ENCODE measurements around the gene SHLD1. TPM values are rescaled to one million over a fixed set of nuclear protein-coding genes. Genes with fewer than 3 reads are reported as not detected.
"Not testable (repeated sequence)": the region's sequence is repeated elsewhere in the genome, so short reads cannot be mapped to it uniquely, and the experiment has no call there.

Gene SHLD1
- total RNA-seq, 8 experiments from 2014 or later = 6.4 to 10.4 (median 8.7) TPM

GRCh38 chr20:5741089-5741488, 9.1 kb upstream of the SHLD1 start:
- Histone ChIP-seq H3K4me3 (no peak overlapping the region), H3K27ac (no peak overlapping the region), H3K4me1 (replicated peaks in 1 of 2) (no peaks in the 10 kb centered on the region)
- in situ Hi-C loops (cut with MboI; ENCODE audit: low pct_unique_long_range_greater_than_20kb in 2 of 9, low sequenced_read_pairs in 9 of 9, unreplicated experiment in 9 of 9) = no loop called here
- peak in 2 of 8 experiments; percentile 20 to 94 for ATAC-seq (replicated peaks in 6 of 8)
- WGBS, 10 experiments = 0 to 100% (median 80%) methylated on average over 1 to 2 of the region's 2 CpGs; no CpG with 5 or more reads in 3 of the 10 experiments

GRCh38 chr20:5742041-5742440, 8.2 kb upstream of the SHLD1 start:
- 0 to 82% (median 54%) methylated on average over 1 to 2 of the region's 2 CpGs; no CpG with 5 or more reads in 2 of the 10 experiments for WGBS, 10 experiments
- Histone ChIP-seq H3K4me3 (no peak overlapping the region), H3K4me1 (replicated peaks in 1 of 2) (no peaks in the 10 kb centered on the region), H3K27ac (no peak overlapping the region)
- ATAC-seq (replicated peaks in 6 of 8) = no peak
- in situ Hi-C loops (cut with MboI; ENCODE audit: low pct_unique_long_range_greater_than_20kb in 2 of 9, low sequenced_read_pairs in 9 of 9, unreplicated experiment in 9 of 9) = no loop called here

- ATAC-seq (replicated peaks in 6 of 8) = no peak
- no peak overlapping the region for H3K27ac ChIP-seq
- H3K4me3 ChIP-seq = no peak overlapping the region
- peaks cover 3 to 4% of the 10 kb centered on the region in 2 donors for H3K4me1 ChIP-seq (replicated peaks in 1 of 2)
- in situ Hi-C loops (cut with MboI; ENCODE audit: low pct_unique_long_range_greater_than_20kb in 2 of 9, low sequenced_read_pairs in 9 of 9, unreplicated experiment in 9 of 9) = no loop called here
- WGBS, 10 experiments = 0 to 95% (median 80%) methylated on average over 1 to 7 of the region's 8 CpGs; no CpG with 5 or more reads in 1 of the 10 experiments
These were observed 4.7 kb upstream of the SHLD1 start for GRCh38 chr20:5745416-5746030.

GRCh38 chr20:5746064-5746463, 4.1 kb upstream of the SHLD1 start:
- Histone ChIP-seq H3K27ac (no peak overlapping the region), H3K4me1 (replicated peaks in 1 of 2) (peaks cover 4% of the 10 kb centered on the region in 2 donors), H3K4me3 (no peak overlapping the region)
- in situ Hi-C loops (cut with MboI; ENCODE audit: low pct_unique_long_range_greater_than_20kb in 2 of 9, low sequenced_read_pairs in 9 of 9, unreplicated experiment in 9 of 9) = no loop called here
- no peak for ATAC-seq (replicated peaks in 6 of 8)
- WGBS, 10 experiments = 38 to 100% (median 71%) methylated on average over 1 of the region's 1 CpG; no CpG with 5 or more reads in 5 of the 10 experiments

- H3K27ac ChIP-seq = no peak overlapping the region
- ATAC-seq (replicated peaks in 6 of 8) = no peak
- 61 to 100% (median 93%) methylated on average over 1 to 6 of the region's 6 CpGs; no CpG with 5 or more reads in 1 of the 10 experiments for WGBS, 10 experiments
- in situ Hi-C loops (cut with MboI; ENCODE audit: low pct_unique_long_range_greater_than_20kb in 2 of 9, low sequenced_read_pairs in 9 of 9, unreplicated experiment in 9 of 9) = no loop called here
- H3K4me1 ChIP-seq (replicated peaks in 1 of 2) = peaks cover 9 to 10% of the 10 kb centered on the region in 2 donors
- no peak overlapping the region for H3K4me3 ChIP-seq
These were observed 2.0 kb upstream of the SHLD1 start for GRCh38 chr20:5748246-5748645.

GRCh38 chr20:5749512-5749951, 669 bp upstream of the SHLD1 start:
- H3K4me1 ChIP-seq (replicated peaks in 1 of 2) = peaks cover 9 to 10% of the 10 kb centered on the region in 2 donors
- ATAC-seq (replicated peaks in 6 of 8); in situ Hi-C loops (cut with MboI; ENCODE audit: low pct_unique_long_range_greater_than_20kb in 2 of 9, low sequenced_read_pairs in 9 of 9, unreplicated experiment in 9 of 9); H3K4me3 ChIP-seq: not testable (repeated sequence)
- peak overlapping the region in 1 of 2 donors; percentile 89 for H3K27ac ChIP-seq
- 88 to 100% (median 97%) methylated on average over 1 to 11 of the region's 12 CpGs; no CpG with 5 or more reads in 4 of the 10 experiments for WGBS, 10 experiments

- H3K4me1 ChIP-seq (replicated peaks in 1 of 2) = peaks cover 9 to 10% of the 10 kb centered on the region in 2 donors
- H3K4me3 ChIP-seq = no peak overlapping the region
- 73 to 100% (median 93%) methylated on average over 1 to 4 of the region's 4 CpGs; no CpG with 5 or more reads in 3 of the 10 experiments for WGBS, 10 experiments
- ATAC-seq (replicated peaks in 6 of 8) = no peak
- H3K27ac ChIP-seq = no peak overlapping the region
- in situ Hi-C loops (cut with MboI; ENCODE audit: low pct_unique_long_range_greater_than_20kb in 2 of 9, low sequenced_read_pairs in 9 of 9, unreplicated experiment in 9 of 9) = no loop called here
These were observed 1.7 kb downstream of the SHLD1 start for GRCh38 chr20:5751856-5752255.

- no peak overlapping the region for H3K27ac ChIP-seq
- in situ Hi-C loops (cut with MboI; ENCODE audit: low pct_unique_long_range_greater_than_20kb in 2 of 9, low sequenced_read_pairs in 9 of 9, unreplicated experiment in 9 of 9) = no loop called here
- no peak overlapping the region for H3K4me3 ChIP-seq
- 58 to 100% (median 80%) methylated on average over 1 to 6 of the region's 7 CpGs; no CpG with 5 or more reads in 1 of the 10 experiments for WGBS, 10 experiments
- H3K4me1 ChIP-seq (replicated peaks in 1 of 2) = peaks cover 9 to 10% of the 10 kb centered on the region in 2 donors
- ATAC-seq (replicated peaks in 6 of 8) = no peak
These were observed 3.6 kb downstream of the SHLD1 start for GRCh38 chr20:5753814-5754213.

- in situ Hi-C loops (cut with MboI; ENCODE audit: low pct_unique_long_range_greater_than_20kb in 2 of 9, low sequenced_read_pairs in 9 of 9, unreplicated experiment in 9 of 9) = no loop called here
- H3K27ac ChIP-seq = no peak overlapping the region
- H3K4me1 ChIP-seq (replicated peaks in 1 of 2) = no peaks in the 10 kb centered on the region
- no peak for ATAC-seq (replicated peaks in 6 of 8)
- H3K4me3 ChIP-seq = no peak overlapping the region
- WGBS, 10 experiments = 0 to 100% (median 80%) methylated on average over 1 to 3 of the region's 3 CpGs; no CpG with 5 or more reads in 4 of the 10 experiments
These were observed 7.7 kb downstream of the SHLD1 start for GRCh38 chr20:5757949-5758348.

GRCh38 chr20:5766085-5766764, 16.0 kb downstream of the SHLD1 start:
- ATAC-seq (replicated peaks in 6 of 8) = no peak
- 68 to 100% (median 97%) methylated on average over 1 to 6 of the region's 7 CpGs; no CpG with 5 or more reads in 1 of the 10 experiments for WGBS, 10 experiments
- Histone ChIP-seq H3K27ac (no peak overlapping the region), H3K4me3 (no peak overlapping the region), H3K4me1 (replicated peaks in 1 of 2) (peaks cover 0 to 7% of the 10 kb centered on the region in 2 donors)
- in situ Hi-C loops (cut with MboI; ENCODE audit: low pct_unique_long_range_greater_than_20kb in 2 of 9, low sequenced_read_pairs in 9 of 9, unreplicated experiment in 9 of 9) = no loop called here

GRCh38 chr20:5767493-5768098, 17.4 kb downstream of the SHLD1 start:
- ATAC-seq (replicated peaks in 6 of 8) = no peak
- in situ Hi-C loops (cut with MboI; ENCODE audit: low pct_unique_long_range_greater_than_20kb in 2 of 9, low sequenced_read_pairs in 9 of 9, unreplicated experiment in 9 of 9) = no loop called here
- Histone ChIP-seq H3K4me3 (no peak overlapping the region), H3K27ac (no peak overlapping the region), H3K4me1 (replicated peaks in 1 of 2) (peaks cover 0 to 7% of the 10 kb centered on the region in 2 donors)
- WGBS, 10 experiments = 74 to 100% (median 84%) methylated on average over 1 to 9 of the region's 9 CpGs

- in situ Hi-C loops (cut with MboI; ENCODE audit: low pct_unique_long_range_greater_than_20kb in 2 of 9, low sequenced_read_pairs in 9 of 9, unreplicated experiment in 9 of 9) = no loop called here
- Histone ChIP-seq H3K4me1 (replicated peaks in 1 of 2) (peaks cover 0 to 7% of the 10 kb centered on the region in 2 donors), H3K4me3 (no peak overlapping the region), H3K27ac (no peak overlapping the region)
- ATAC-seq (replicated peaks in 6 of 8) = peak in 4 of 8 experiments; percentile 54 to 84 (median 69)
- WGBS, 10 experiments = 80 to 100% (median 95%) methylated on average over 2 to 3 of the region's 3 CpGs; no CpG with 5 or more reads in 1 of the 10 experiments
These were observed 20.2 kb downstream of the SHLD1 start for GRCh38 chr20:5770231-5770986.

Data from motor neuron (in vitro differentiated cells).